SK-N-SH (cell line): Measurements from ENCODE around the gene PDGFC. TPM values are rescaled to one million over a fixed set of nuclear protein-coding genes. Genes with fewer than 3 reads are reported as not detected.

ENCODE experiments used
- CTCF ChIA-PET: fragments of 300-600, 350-600 bp; formaldehyde crosslinking; extraction: SDS; loops from one replicate; lab custom pipeline; 2021; lab: Yijun Ruan, JAX
- POLR2A ChIA-PET: fragments of 350-600 bp; sonication (Branson Sonifier 250); formaldehyde crosslinking; extraction: SDS; loops from one replicate; lab custom pipeline; 2020; ENCODE audit warnings: antibody characterized with exemption, inconsistent platforms; lab: Yijun Ruan, JAX
- DNase-seq: peaks from one replicate; pipeline ENCODE4 v3.0.0; 2012
- H2AFZ ChIP-seq: fragments of 200-600 bp; sonication (generic); 2 replicates; pipeline ENCODE4 v1.8.1; 2016; ENCODE audit warnings: antibody characterized with exemption, mild to moderate bottlenecking, low read depth
- H3F3A ChIP-seq: fragments of 200-600 bp; sonication (generic); replicated peaks from 2 replicates; pipeline ENCODE3; 2016; ENCODE audit warnings: antibody characterized with exemption, mild to moderate bottlenecking; ENCODE audit not compliant: insufficient read depth
- H3K27ac ChIP-seq, 2 experiments: fragments of 200-500 bp in 1 of 2; fragments of 200-600 bp in 1 of 2; sonication (Bioruptor generic) in 1 of 2; sonication (generic), shearing (Covaris generic) in 1 of 2; 2 replicates each; pipeline versions ENCODE4 v1.5.1 to v1.6.1; 2014 to 2016; ENCODE audit warnings: low read depth in 2 of 2, inconsistent platforms in 1 of 2, low read length in 1 of 2, mild to moderate bottlenecking in 1 of 2, mixed read lengths in 1 of 2
- H3K27me3 ChIP-seq: fragments of 200-600 bp; sonication (generic), shearing (Covaris generic); 2 replicates; pipeline ENCODE4 v1.6.1; 2016; ENCODE audit warnings: mixed run types; ENCODE audit not compliant: insufficient read depth
- H3K36me3 ChIP-seq, 2 experiments: fragments of 200-500 bp in 1 of 2; fragments of 200-600 bp in 1 of 2; sonication (Bioruptor generic) in 1 of 2; sonication (generic) in 1 of 2; replicated peaks in 1 of 2; 2 replicates each; pipeline versions ENCODE3 to v1.5.1; 2014 to 2016; ENCODE audit warnings: low read length in 1 of 2, mild to moderate bottlenecking in 1 of 2; ENCODE audit not compliant: insufficient read depth in 2 of 2, control insufficient read depth in 1 of 2
- H3K4me1 ChIP-seq, 2 experiments: fragments of 200-500 bp in 1 of 2; fragments of 200-600 bp in 1 of 2; sonication (Bioruptor generic) in 1 of 2; sonication (generic), shearing (Covaris generic) in 1 of 2; 2 replicates each; pipeline versions ENCODE4 v1.5.1 to v1.6.1; 2014 to 2016; ENCODE audit warnings: low read depth in 1 of 2, low read length in 1 of 2, mixed run types in 1 of 2; ENCODE audit not compliant: insufficient read depth in 2 of 2, control insufficient read depth in 1 of 2
- H3K4me2 ChIP-seq: fragments of 200-600 bp; sonication (generic), shearing (Covaris generic); 2 replicates; pipeline ENCODE4 v1.6.1; 2017; ENCODE audit warnings: mixed run types
- H3K4me3 ChIP-seq, 2 experiments: fragments of 200-500 bp in 1 of 2; fragments of 200-600 bp in 1 of 2; sonication (Bioruptor generic) in 1 of 2; sonication (generic), shearing (Covaris generic) in 1 of 2; 2 replicates each; pipeline versions ENCODE4 v1.5.1 to v1.8.1; 2014 to 2016; ENCODE audit warnings: low read depth in 2 of 2, inconsistent platforms in 1 of 2, low read length in 1 of 2, mild to moderate bottlenecking in 1 of 2, mixed read lengths in 1 of 2, moderate library complexity in 1 of 2
- H3K79me2 ChIP-seq: fragments of 200-600 bp; sonication (generic); 2 replicates; pipeline ENCODE4 v1.8.1; 2017; ENCODE audit warnings: mild to moderate bottlenecking; ENCODE audit not compliant: insufficient read depth
- H3K9ac ChIP-seq: fragments of 200-600 bp; sonication (generic); 2 replicates; pipeline ENCODE4 v1.6.1; 2017; ENCODE audit warnings: mixed run types
- H3K9me2 ChIP-seq: fragments of 200-600 bp; sonication (generic); 2 replicates; pipeline ENCODE4 v1.6.1; 2017; ENCODE audit warnings: mixed run types
- H3K9me3 ChIP-seq: fragments of 200-600 bp; sonication (generic); 2 replicates; pipeline ENCODE4 v1.6.1; 2017; ENCODE audit warnings: mixed run types, mild to moderate bottlenecking, moderate library complexity
- H4K20me1 ChIP-seq: fragments of 200-600 bp; sonication (generic); 2 replicates; pipeline ENCODE4 v1.6.1; 2017; ENCODE audit warnings: mild to moderate bottlenecking, mixed run types; ENCODE audit not compliant: insufficient read depth
- CHD2 ChIP-seq: fragments of 150-350 bp; IDR thresholded peaks from 2 replicates; pipeline ENCODE4 v1.6.1; 2018; ENCODE audit warnings: low read length; ENCODE audit not compliant: partially characterized antibody
- CTCF ChIP-seq: fragments of 200-600 bp; sonication (generic); IDR thresholded peaks from 2 replicates; pipeline ENCODE4 v1.6.1; 2017; ENCODE audit warnings: antibody characterized with exemption, mild to moderate bottlenecking, moderate library complexity
- EP300 ChIP-seq, 2 experiments: IDR thresholded peaks; 2 replicates each; pipeline versions ENCODE4 v1.4.0 to v1.6.1; 2012; ENCODE audit warnings: borderline replicate concordance in 1 of 2, low read depth in 1 of 2, low read length in 1 of 2
- FOSL2 ChIP-seq: IDR thresholded peaks from 2 replicates; pipeline ENCODE4 v1.4.0; 2012; ENCODE audit warnings: low read depth, mild to moderate bottlenecking, moderate library complexity, borderline replicate concordance
- FOXJ3 ChIP-seq: sonication (generic); formaldehyde crosslinking; IDR thresholded peaks from 2 replicates; pipeline ENCODE4 v1.5.1; 2020; ENCODE audit warnings: mild to moderate bottlenecking, missing genetic modification reagents
- GATA2 ChIP-seq: sonication (generic); formaldehyde crosslinking; IDR thresholded peaks from 2 replicates; pipeline ENCODE4 v1.5.0; 2020; ENCODE audit warnings: mild to moderate bottlenecking, missing genetic modification reagents
- MXI1 ChIP-seq: IDR thresholded peaks from 2 replicates; pipeline ENCODE4 v1.6.1; 2012; ENCODE audit warnings: mild to moderate bottlenecking, low read depth, low read length, improper control_type of control experiment
- RAD21 ChIP-seq: IDR thresholded peaks from 2 replicates; pipeline ENCODE4 v1.6.1; 2012; ENCODE audit warnings: mild to moderate bottlenecking, low read length
- RCOR1 ChIP-seq: fragments of 150-350 bp; IDR thresholded peaks from 2 replicates; pipeline ENCODE4 v1.6.1; 2017; ENCODE audit warnings: antibody characterized with exemption, low read length
- RXRA ChIP-seq: IDR thresholded peaks from 2 replicates; pipeline ENCODE4 v1.4.0; 2012; ENCODE audit warnings: low read depth, mild to moderate bottlenecking, borderline replicate concordance
- TAF1 ChIP-seq: IDR thresholded peaks from 2 replicates; pipeline ENCODE4 v1.6.1; 2012; ENCODE audit warnings: low read depth, mild to moderate bottlenecking, low read length, moderate library complexity, borderline replicate concordance
- TCF12 ChIP-seq: IDR thresholded peaks from 2 replicates; pipeline ENCODE4 v1.4.0; 2012
- TEAD4 ChIP-seq: IDR thresholded peaks from 2 replicates; pipeline ENCODE4 v1.4.0; 2012; ENCODE audit warnings: mild to moderate bottlenecking, borderline replicate concordance; ENCODE audit not compliant: insufficient read depth
- USF2 ChIP-seq: fragments of 150-350 bp; IDR thresholded peaks from 2 replicates; pipeline ENCODE4 v1.6.1; 2017; ENCODE audit warnings: antibody characterized with exemption, low read length, low read depth, borderline replicate concordance
- YY1 ChIP-seq: IDR thresholded peaks from 2 replicates; pipeline ENCODE4 v1.4.0; 2012; ENCODE audit warnings: low read depth, mild to moderate bottlenecking
- WGBS: methylation state at CpG from one replicate; pipeline ENCODE4 v1.1.6; 2017; ENCODE audit warnings: low lambda C conversion rate; 5-methylcytosine and 5-hydroxymethylcytosine counted together
- polyA plus RNA-seq, 3 experiments: library from polyadenylated mRNA; depleted of rRNA; stranded (reverse); fragments of >200 nt; gene quantifications; 2 replicates each; pipeline ENCODE4 v1.2.3, GENCODE V29; 2012

PDGFC gene
- polyA plus RNA-seq, 1 of the 3 experiments (the other 2 are of a cell fraction): 29.8 TPM

GRCh38 chr4:156865451-156865850 lies 106.1 kb downstream of the PDGFC start:
- H3K27me3 ChIP-seq: no peaks in the 10 kb centered on the region
- H3K36me3 ChIP-seq: no peaks in the 10 kb centered on the region
- DNase-seq: no peak
- peaks cover 3% of the 10 kb centered on the region for H3F3A ChIP-seq
- no peaks in the 10 kb centered on the region for H3K9me2 ChIP-seq
- POLR2A ChIA-PET: no interaction called here
- H4K20me1 ChIP-seq: no peaks in the 10 kb centered on the region; the same call in 1 of the 2 replicates
- peaks cover 88% of the 10 kb centered on the region for H3K79me2 ChIP-seq
- WGBS: 54% methylated on average over 2 of the region's 2 CpGs
- no peak for TF ChIP-seq USF2
- TF ChIP-seq RCOR1: no peak
- TF ChIP-seq CHD2: no peak
- no peak for TF ChIP-seq TEAD4
- no peak for TF ChIP-seq GATA2 (CRISPR knock-in tag)
- TF ChIP-seq RAD21: no peak
- TF ChIP-seq CTCF: no peak
- TF ChIP-seq FOSL2: no peak
- no peak overlapping the region for H3K4me2 ChIP-seq
- H3K4me1 ChIP-seq: peaks cover 0 to 7% of the 10 kb centered on the region in 2 experiments; a peak in 2 of 4 replicates
- no peak overlapping the region for H3K4me3 ChIP-seq
- CTCF ChIA-PET: no interaction called here
- H3K9ac ChIP-seq: no peak overlapping the region
- no peaks in the 10 kb centered on the region for H3K9me3 ChIP-seq
- no peak overlapping the region for H2AFZ ChIP-seq
- H3K27ac ChIP-seq: no peak overlapping the region

GRCh38 chr4:156858071-156858470 lies 113.5 kb downstream of the PDGFC start:
- H3F3A ChIP-seq: peaks cover 3% of the 10 kb centered on the region
- H2AFZ ChIP-seq: no peak overlapping the region
- H3K9me3 ChIP-seq: no peaks in the 10 kb centered on the region
- H3K4me3 ChIP-seq: no peak overlapping the region
- 97% methylated on average over 3 of the region's 3 CpGs for WGBS
- ChIA-PET CTCF (no interaction called here), POLR2A (no interaction called here)
- no peak for DNase-seq
- H3K9ac ChIP-seq: no peak overlapping the region
- no peaks in the 10 kb centered on the region for H3K27me3 ChIP-seq
- H3K4me1 ChIP-seq: peaks cover 0 to 4% of the 10 kb centered on the region in 2 experiments; a peak in 1 of 4 replicates
- H3K9me2 ChIP-seq: no peaks in the 10 kb centered on the region
- H3K27ac ChIP-seq: no peak overlapping the region
- H3K79me2 ChIP-seq: peaks cover 83% of the 10 kb centered on the region
- peaks cover 0 to 3% of the 10 kb centered on the region in 2 experiments for H3K36me3 ChIP-seq
- H3K4me2 ChIP-seq: no peak overlapping the region
- TF ChIP-seq GATA2 (CRISPR knock-in tag) (no peak), YY1 (no peak), EP300 (IDR thresholded peaks at IDR 0.05; ENCODE audit: borderline replicate concordance in 1 of 2, low read depth in 1 of 2, low read length in 1 of 2) (no peak), TAF1 (no peak), RCOR1 (no peak), MXI1 (no peak), TCF12 (no peak), FOXJ3 (CRISPR knock-in tag) (no peak), USF2 (no peak), RXRA (no peak), CTCF (no peak)
- no peaks in the 10 kb centered on the region for H4K20me1 ChIP-seq
